Duodenal mucosa (tissue), 2 donors: ENCODE results near the gene UBA52.
"Not testable (repeated sequence)": the region's sequence is repeated elsewhere in the genome, so short reads cannot be mapped to it uniquely, and the experiment has no call there.

ENCODE experiments used
- H3K27ac ChIP-seq: one replicate; pipeline ENCODE4 v1.7.0; 2013; ENCODE audit warnings: low read depth, low read length
- H3K27me3 ChIP-seq, 2 donors: one replicate each; pipeline ENCODE4 v1.7.0; 2013; ENCODE audit warnings: low read length in 2 of 2, control low read depth in 1 of 2; ENCODE audit not compliant: insufficient read depth in 2 of 2, control insufficient read depth in 1 of 2
- H3K36me3 ChIP-seq, 2 donors: one replicate each; pipeline ENCODE4 v1.7.0; 2013; ENCODE audit warnings: low read length in 2 of 2, control low read depth in 1 of 2; ENCODE audit not compliant: insufficient read depth in 2 of 2, control insufficient read depth in 1 of 2
- H3K4me1 ChIP-seq, 2 donors: one replicate each; pipeline ENCODE4 v1.7.0; 2013; ENCODE audit warnings: low read length in 2 of 2, control low read depth in 1 of 2; ENCODE audit not compliant: insufficient read depth in 2 of 2, control insufficient read depth in 1 of 2
- H3K4me3 ChIP-seq, 2 donors: one replicate each; pipeline ENCODE4 v1.7.0; 2013; ENCODE audit warnings: low read length in 2 of 2, low read depth in 1 of 2
- H3K9ac ChIP-seq, 2 donors: one replicate each; pipeline ENCODE4 v1.7.0; 2013; ENCODE audit warnings: low read length in 2 of 2, low read depth in 1 of 2
- H3K9me3 ChIP-seq, 2 donors: one replicate each; pipeline ENCODE4 v1.7.0; 2013; ENCODE audit warnings: low read length in 2 of 2, control low read depth in 1 of 2; ENCODE audit not compliant: control insufficient read depth in 1 of 2

Gene UBA52

GRCh38 chr19:18571564-18572344, at the start of gene UBA52:
Gene UBA52 (plus strand): TSS chr19:18571857. CDS start chr19:18573301, 1,444 bp downstream.
- H3K36me3 ChIP-seq, result peaks cover 30 to 58% of the 10 kb centered on the region in 2 donors

GRCh38 chr19:18522124-18522861, 49.4 kb upstream of the UBA52 start:
- Histone ChIP-seq H3K36me3 (no peaks in the 10 kb centered on the region), H3K27me3 (no peaks in the 10 kb centered on the region), H3K4me1 (peaks cover 7 to 22% of the 10 kb centered on the region in 2 donors), H3K27ac (peak overlapping the region; percentile 99), H3K4me3 (peak overlapping the region; percentile 89), H3K9ac (peak overlapping the region in 1 of 2 donors; percentile 98), H3K9me3 (no peaks in the 10 kb centered on the region)

More at GRCh38 chr19:18571564-18572344, at the start of gene UBA52:
- Histone ChIP-seq H3K4me1 (peaks cover 13 to 15% of the 10 kb centered on the region in 2 donors), H3K27me3 (no peaks in the 10 kb centered on the region), H3K9me3 (no peaks in the 10 kb centered on the region), H3K27ac (peak within 1 kb of the TSS; percentile 92), H3K9ac (peak within 1 kb of the TSS; percentile 94 to 95), H3K4me3 (peak within 1 kb of the TSS; percentile 94 to 97)

GRCh38 chr19:18522862-18523440, 48.7 kb upstream of the UBA52 start:
- peak overlapping the region in 1 of 2 donors; percentile 25 for H3K9ac ChIP-seq
- H3K27ac ChIP-seq, result peak overlapping the region; percentile 20

GRCh38 chr19:18523841-18524240, 47.8 kb upstream of the UBA52 start:
- no peaks in the 10 kb centered on the region for H3K9me3 ChIP-seq
- no peak overlapping the region for H3K27ac ChIP-seq
- H3K36me3 ChIP-seq, result no peaks in the 10 kb centered on the region
- no peak overlapping the region for H3K9ac ChIP-seq
- H3K4me3 ChIP-seq, result no peak overlapping the region
- peaks cover 7 to 14% of the 10 kb centered on the region in 2 donors for H3K4me1 ChIP-seq
- no peaks in the 10 kb centered on the region for H3K27me3 ChIP-seq

More at GRCh38 chr19:18522862-18523440, 48.7 kb upstream of the UBA52 start:
- H3K4me3 ChIP-seq, result peak overlapping the region; percentile 34 to 58
- H3K4me1 ChIP-seq, result peaks cover 7 to 21% of the 10 kb centered on the region in 2 donors
- H3K9me3 ChIP-seq, H3K36me3 ChIP-seq, H3K27me3 ChIP-seq: not testable (repeated sequence)

GRCh38 chr19:18526316-18526715, 45.3 kb upstream of the UBA52 start:
- Histone ChIP-seq H3K36me3 (peaks cover 0 to 2% of the 10 kb centered on the region in 2 donors), H3K4me3 (no peak overlapping the region), H3K9ac (no peak overlapping the region), H3K9me3 (no peaks in the 10 kb centered on the region), H3K27me3 (no peaks in the 10 kb centered on the region), H3K27ac (no peak overlapping the region), H3K4me1 (peaks cover 0 to 3% of the 10 kb centered on the region in 2 donors)

GRCh38 chr19:18529782-18530181, 41.9 kb upstream of the UBA52 start:
- no peaks in the 10 kb centered on the region for H3K9me3 ChIP-seq
- H3K4me1 ChIP-seq, result no peaks in the 10 kb centered on the region
- H3K36me3 ChIP-seq, result peaks cover 12 to 24% of the 10 kb centered on the region in 2 donors
- no peak overlapping the region for H3K27ac ChIP-seq
- no peaks in the 10 kb centered on the region for H3K27me3 ChIP-seq
- no peak overlapping the region for H3K4me3 ChIP-seq
- no peak overlapping the region for H3K9ac ChIP-seq

GRCh38 chr19:18531485-18531884, 40.2 kb upstream of the UBA52 start:
- Histone ChIP-seq H3K36me3 (peaks cover 12 to 29% of the 10 kb centered on the region in 2 donors), H3K27me3 (no peaks in the 10 kb centered on the region), H3K9me3 (no peaks in the 10 kb centered on the region), H3K9ac (no peak overlapping the region), H3K4me1 (no peaks in the 10 kb centered on the region), H3K4me3 (no peak overlapping the region), H3K27ac (no peak overlapping the region)

- no peak overlapping the region for H3K4me3 ChIP-seq
- H3K4me1 ChIP-seq, result no peaks in the 10 kb centered on the region
- peaks cover 15 to 36% of the 10 kb centered on the region in 2 donors for H3K36me3 ChIP-seq
- no peak overlapping the region for H3K27ac ChIP-seq
- no peak overlapping the region for H3K9ac ChIP-seq
- no peaks in the 10 kb centered on the region for H3K9me3 ChIP-seq
- H3K27me3 ChIP-seq, result no peaks in the 10 kb centered on the region
These were observed 39.3 kb upstream of the UBA52 start for GRCh38 chr19:18532168-18532890.

GRCh38 chr19:18533058-18533457, 38.6 kb upstream of the UBA52 start:
- no peak overlapping the region for H3K27ac ChIP-seq
- H3K36me3 ChIP-seq, result peaks cover 20 to 43% of the 10 kb centered on the region in 2 donors
- no peaks in the 10 kb centered on the region for H3K4me1 ChIP-seq
- no peaks in the 10 kb centered on the region for H3K9me3 ChIP-seq
- no peak overlapping the region for H3K9ac ChIP-seq
- H3K27me3 ChIP-seq, result no peaks in the 10 kb centered on the region
- H3K4me3 ChIP-seq, result no peak overlapping the region
